Fibroblast of skin of right quadriceps (primary cell): ENCODE results near the gene NDOR1.

Source experiments
- DNase-seq: peaks from one replicate; pipeline ENCODE4 v3.0.0-alpha.2; 2013

The NDOR1 gene

GRCh38 chr9:137183980-137184595 is 21.4 kb upstream of the NDOR1 start:
- DNase-seq = no peak

DNA sequence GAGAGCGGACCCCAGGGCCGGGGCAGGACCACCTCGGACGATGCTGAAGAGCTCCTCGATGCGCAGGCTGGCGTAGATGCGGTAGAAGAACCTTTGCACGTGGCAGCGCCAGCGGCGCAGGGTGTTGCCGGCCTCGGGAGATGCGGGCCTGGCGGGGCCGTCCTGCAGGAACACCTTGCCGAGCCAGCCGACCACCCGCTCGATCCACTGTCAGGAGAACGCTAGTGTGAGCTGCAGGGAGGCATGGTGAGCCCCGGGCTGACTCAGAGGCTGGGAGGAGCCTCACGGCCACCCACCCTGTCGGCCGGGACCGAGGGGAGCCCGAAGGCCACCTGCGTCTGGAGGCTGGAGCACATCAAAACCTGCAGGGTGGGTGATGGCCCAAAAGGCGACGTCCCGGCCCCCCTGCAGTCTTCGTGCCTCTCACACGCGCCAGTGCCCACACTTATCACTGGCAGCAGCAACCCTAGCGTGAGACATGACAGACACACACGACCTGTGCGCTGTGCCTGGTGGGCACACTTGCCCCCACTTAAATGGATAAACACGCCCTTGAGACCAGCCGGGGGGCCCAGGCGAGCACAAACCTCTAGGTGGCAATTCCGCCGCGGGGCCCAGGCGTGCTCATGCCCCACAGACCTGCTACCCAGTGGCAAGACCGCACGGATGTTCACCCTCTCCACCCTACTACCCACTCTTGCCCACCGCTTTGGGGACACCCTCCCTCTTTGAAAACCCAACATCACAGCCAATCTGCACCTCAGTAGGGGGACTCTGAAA is 20.4 kb upstream of the NDOR1 start:
- no peak for DNase-seq

DNA sequence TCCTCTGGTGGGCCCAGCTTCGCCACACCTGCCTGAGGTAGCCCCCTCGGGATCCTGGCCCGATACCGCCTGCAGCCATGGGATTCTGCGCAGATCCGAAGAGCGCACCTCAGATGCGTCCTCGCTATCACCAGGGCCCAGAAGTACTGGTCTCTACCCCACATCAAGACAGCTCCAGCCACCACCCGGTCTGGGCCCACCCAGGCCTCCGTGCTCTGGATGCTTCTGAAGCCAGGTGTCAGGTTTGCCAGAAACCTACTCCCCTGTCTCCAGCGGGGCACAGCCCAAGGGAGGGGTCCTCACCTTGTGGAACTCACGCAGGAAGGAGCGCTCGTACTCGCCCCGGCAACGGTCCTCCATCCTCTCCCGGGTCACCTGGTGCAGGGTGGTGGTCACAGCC is 19.6 kb upstream of the NDOR1 start:
- DNase-seq = no peak

- no peak for DNase-seq
Observed at GRCh38 chr9:137186385-137186784, 19.1 kb upstream of the NDOR1 start.

GRCh38 chr9:137187386-137187785 is 18.1 kb upstream of the NDOR1 start:
- no peak for DNase-seq

GRCh38 chr9:137188086-137188489 is 17.4 kb upstream of the NDOR1 start:
- DNase-seq = no peak

GRCh38 chr9:137188490-137189296 is 16.8 kb upstream of the NDOR1 start, which contains the start of the genes ANAPC2 and SSNA1:
Gene ANAPC2, minus strand, starts transcription at chr9:137188560. Its CDS starts 28 bp downstream, at chr9:137188532.
Gene SSNA1, plus strand, starts transcription at chr9:137188676. Its CDS starts 51 bp downstream, at chr9:137188727.
- DNase-seq = peak; percentile 90

- DNase-seq = no peak
Observed at GRCh38 chr9:137189297-137190295, 15.9 kb upstream of the NDOR1 start.

DNA sequence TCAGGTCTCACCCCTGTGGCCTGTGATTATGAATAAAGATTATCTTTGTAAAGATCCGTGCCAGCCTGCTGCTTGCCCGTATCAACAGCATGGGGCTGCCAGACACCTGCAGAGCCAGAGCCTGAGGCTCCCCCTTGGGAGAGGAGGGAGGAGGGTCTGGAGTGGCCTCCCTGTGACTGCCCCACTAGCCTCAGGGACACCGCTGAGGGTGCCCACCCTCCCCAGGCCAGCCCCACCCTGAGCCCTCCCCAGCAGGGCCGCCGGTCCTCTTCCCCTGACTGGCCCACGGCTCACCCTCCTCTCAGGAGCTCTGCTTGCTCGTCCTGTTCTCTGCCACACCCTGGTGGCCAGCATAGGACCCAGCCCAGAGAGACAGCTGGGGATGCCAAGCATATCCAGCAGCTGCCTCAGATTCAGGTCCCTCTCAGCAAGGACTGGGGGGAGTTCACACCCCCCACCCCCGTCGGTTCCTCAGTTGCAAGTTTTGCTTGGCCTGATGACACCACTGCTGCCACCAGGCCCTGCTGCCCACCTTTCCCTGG is 15.1 kb upstream of the NDOR1 start:
- DNase-seq = no peak

DNA sequence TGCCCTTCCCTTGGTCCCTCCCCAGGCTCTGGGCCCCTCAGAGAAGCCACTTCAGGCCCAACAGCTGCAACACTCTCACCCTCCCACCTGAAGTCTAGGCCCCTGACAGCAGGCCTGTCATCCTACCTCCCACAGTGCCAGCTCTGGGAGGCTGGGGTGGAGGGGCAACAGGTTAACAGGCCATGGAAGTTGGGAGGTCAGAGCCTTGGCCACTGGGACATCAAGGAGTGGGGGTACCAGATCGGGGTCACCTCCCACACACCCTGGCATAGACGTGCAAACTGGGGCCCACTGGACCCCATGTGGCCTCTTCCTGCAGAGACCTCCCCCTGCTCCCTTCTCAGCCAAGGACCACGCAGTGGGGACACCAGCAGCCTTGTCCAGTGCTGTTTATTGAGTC is 14.3 kb upstream of the NDOR1 start:
- no peak for DNase-seq

DNA sequence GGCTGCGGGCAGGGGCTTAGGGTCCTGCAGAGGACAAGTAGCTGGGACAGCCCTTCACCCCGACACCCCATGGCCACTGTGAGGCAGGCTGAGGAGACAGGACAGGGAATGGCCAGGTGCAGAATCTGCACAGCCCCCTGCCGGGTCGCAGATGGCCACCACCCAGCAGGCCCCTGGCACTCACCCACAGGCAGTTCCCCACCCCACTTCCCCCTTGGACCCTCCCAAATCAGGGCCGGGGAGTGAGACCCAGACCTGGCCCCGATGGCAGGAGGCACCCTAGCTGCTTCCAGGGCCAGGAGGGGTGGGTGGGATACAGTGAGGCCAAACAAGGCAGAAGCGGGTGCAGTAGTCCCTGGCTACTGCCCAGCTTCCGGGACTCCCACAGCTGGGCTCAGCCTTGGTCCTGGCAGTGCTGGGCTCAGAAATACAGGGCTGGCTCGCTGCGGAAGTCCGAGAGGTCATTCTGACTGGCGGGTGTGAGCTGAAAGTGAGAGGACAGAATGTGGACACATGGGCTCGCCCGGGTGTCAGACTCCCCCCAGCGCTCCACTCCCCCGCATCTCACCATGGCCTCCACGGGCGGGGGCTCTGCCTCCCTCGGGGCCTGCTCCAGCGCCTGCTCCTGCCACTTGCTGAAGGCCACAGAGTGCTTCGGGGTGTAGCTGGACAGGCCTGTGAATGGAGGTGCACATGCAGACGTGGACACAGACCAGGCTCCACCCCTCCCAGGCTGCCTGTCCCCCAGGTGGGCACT is 13.6 kb upstream of the NDOR1 start:
- DNase-seq = no peak

DNA sequence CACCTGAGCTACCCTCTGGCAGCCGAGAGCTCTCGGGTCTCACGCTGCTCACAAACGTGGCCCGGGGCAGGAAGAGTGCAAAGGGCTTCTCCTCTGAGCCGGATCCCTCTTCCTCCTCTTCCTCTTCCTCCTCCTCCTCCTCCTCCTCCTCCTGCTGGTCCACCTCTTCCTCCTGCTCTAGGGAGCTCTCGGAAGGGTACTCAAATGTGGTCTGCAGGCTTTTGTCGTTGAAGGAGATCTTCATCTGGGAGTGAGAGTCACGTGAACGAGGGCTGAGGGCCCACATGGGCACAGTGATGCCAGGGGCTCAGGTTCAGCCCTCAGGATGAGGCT is 13.1 kb upstream of the NDOR1 start:
- DNase-seq = no peak

- DNase-seq = no peak
Observed at GRCh38 chr9:137192859-137193258, 12.6 kb upstream of the NDOR1 start.

GRCh38 chr9:137193771-137194170 is 11.7 kb upstream of the NDOR1 start:
- no peak for DNase-seq

DNA sequence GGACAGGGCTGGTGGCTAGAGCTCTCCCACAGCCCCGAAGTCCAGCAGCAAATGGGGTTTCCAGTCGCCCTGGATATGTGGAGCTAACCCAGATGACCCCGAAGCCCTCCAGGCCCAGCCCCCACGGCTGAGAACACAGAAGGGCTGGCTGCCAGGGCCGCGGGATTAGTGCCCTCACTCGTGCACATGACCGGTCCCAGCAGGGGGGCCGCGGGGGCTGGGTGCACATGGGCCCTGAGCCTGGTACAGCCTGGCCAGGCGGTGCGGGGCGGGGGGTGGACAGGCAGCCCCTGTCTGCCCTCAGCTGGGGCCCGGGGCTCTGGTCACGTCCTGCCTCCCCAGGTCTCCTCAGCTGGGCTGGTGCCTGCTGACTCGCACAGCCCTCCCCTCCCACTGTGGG is 11.1 kb upstream of the NDOR1 start:
- no peak for DNase-seq

- no peak for DNase-seq
Observed at GRCh38 chr9:137194909-137195308, 10.6 kb upstream of the NDOR1 start.

- DNase-seq = no peak
Observed at GRCh38 chr9:137195525-137196220, 9.8 kb upstream of the NDOR1 start.

DNA sequence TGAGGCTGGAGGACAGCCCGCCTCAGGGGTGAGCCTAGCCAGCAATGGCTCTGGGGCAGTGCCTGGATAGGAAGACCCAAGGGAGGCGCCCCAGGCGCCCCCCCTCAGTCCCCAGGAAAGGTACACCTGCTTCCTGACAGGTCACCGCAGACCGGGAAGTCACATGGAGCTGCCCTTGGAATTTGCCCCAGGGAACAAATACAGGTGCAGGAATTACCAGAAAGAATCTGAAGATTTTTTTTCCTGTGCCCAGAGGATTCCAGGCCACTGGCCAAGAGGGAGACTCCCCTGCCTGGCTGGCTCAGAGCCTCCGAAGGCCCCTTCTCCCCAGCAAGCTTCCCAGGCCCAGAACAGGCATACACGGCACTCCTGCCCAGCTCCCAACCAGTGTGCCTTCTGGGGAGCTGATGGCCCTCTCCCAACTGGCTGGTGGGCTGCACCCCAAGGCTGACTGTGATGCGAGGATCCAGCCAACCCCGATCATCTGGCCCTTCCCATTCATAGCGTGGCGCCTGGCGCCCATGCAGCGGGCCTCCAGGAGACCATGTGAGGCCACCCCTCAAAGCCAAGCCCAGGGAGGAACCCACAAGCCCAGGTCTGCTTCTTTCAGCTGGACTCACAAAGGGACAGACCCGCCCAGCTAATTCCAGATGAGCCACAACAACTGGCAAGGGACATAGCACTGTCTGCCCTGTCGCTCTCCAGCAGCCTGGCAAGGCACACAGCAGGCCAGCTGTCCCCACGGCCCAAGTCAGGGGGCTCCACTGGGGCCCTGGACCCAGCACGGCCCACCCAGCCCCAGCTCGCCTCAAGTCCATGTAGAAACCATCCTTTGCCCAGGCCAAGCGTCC is 7.2 kb upstream of the NDOR1 start:
- no peak for DNase-seq

DNA sequence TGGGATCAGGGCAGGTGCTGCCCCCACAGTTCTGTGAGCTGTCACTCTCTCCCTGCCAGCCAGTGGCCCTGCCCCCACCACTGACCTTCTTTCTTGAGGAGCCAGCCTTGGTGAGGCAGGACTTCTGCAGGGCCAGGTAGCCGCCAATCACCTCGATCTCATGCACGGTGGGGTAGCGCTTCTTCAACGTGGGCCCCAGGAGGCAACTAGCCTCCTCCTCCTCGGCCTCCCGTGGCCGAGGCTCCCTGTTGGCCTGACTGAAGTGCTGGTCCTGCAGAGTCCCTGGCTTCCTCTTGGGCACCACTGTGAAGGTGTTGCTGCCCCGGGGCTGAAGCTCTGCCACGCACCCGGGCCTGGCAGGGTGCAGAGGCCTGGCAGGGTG is 6.6 kb upstream of the NDOR1 start:
- no peak for DNase-seq
